K562 (cell line): Measurements from ENCODE around the gene OXSM. TPM values are rescaled to one million over a fixed set of nuclear protein-coding genes. Genes with fewer than 3 reads are reported as not detected.
A peak's percentile ranks its signal among the peaks of the same experiment; 100 is the strongest.

Experiments used
- ASH1L ChIP-seq: fragments of 450-650 bp; IDR thresholded peaks from 2 replicates; pipeline ENCODE4 v1.6.1; 2018; ENCODE audit warnings: borderline replicate concordance, mild to moderate bottlenecking, low read depth; ENCODE audit not compliant: partially characterized antibody
- MAFF ChIP-seq: IDR thresholded peaks from 2 replicates; pipeline ENCODE4 v1.6.1; 2012; ENCODE audit warnings: low read length, improper control_type of control experiment
- NELFE ChIP-seq: IDR thresholded peaks from 2 replicates; pipeline ENCODE4 v1.6.1; 2011; ENCODE audit warnings: mild to moderate bottlenecking; ENCODE audit not compliant: insufficient read depth, insufficient read length
- NFIC ChIP-seq: fragments of 450-650 bp; IDR thresholded peaks from 2 replicates; pipeline ENCODE4 v1.6.1; 2017; ENCODE audit warnings: mild to moderate bottlenecking, inconsistent platforms
- RCOR1 ChIP-seq, 2 experiments: IDR thresholded peaks; 2 replicates each; pipeline ENCODE4 v1.6.1; 2012; ENCODE audit warnings: low read depth in 2 of 2, low read length in 2 of 2, borderline replicate concordance in 1 of 2, improper control_type of control experiment in 1 of 2
- RERE ChIP-seq: sonication (generic); formaldehyde crosslinking; IDR thresholded peaks from 2 replicates; pipeline ENCODE4 v1.8.0; 2023; ENCODE audit warnings: missing genetic modification reagents, mild to moderate bottlenecking, borderline replicate concordance
- TRIM28 ChIP-seq: fragments of 450-650 bp; IDR thresholded peaks from 2 replicates; pipeline ENCODE4 v1.6.1; 2017
- ZNF79 ChIP-seq: fragments of 250-450 bp; sonication (Bioruptor Pico); IDR thresholded peaks from 2 replicates; pipeline ENCODE4 v1.4.0; 2020; ENCODE audit warnings: low read depth, mild to moderate bottlenecking, moderate library complexity
- polyA plus RNA-seq, 8 experiments: library from polyadenylated mRNA; depleted of rRNA in 4 of 8; stranded (reverse) in 5 of 8; unstranded in 3 of 8; fragments of >200 nt; fragmentation: Nextera tagmentation in 2 of 8; fragmentation: Illumina TruSeq in 1 of 8; extraction: Ambion mirVana in 2 of 8; extraction: Trizol in 1 of 8; gene quantifications; 2 replicates each; pipeline versions ENCODE4 v1.2.1 to v1.2.3, GENCODE V29; 2011 to 2014; ENCODE audit warnings: inconsistent platforms in 1 of 8, missing spikeins in 1 of 8
- total RNA-seq, 7 experiments: library from RNA; depleted of rRNA in 6 of 7; stranded (reverse); fragments of >200 nt in 6 of 7; fragmentation: Illumina TruSeq in 2 of 7; extraction: Trizol in 2 of 7; gene quantifications; 2 replicates each; pipeline versions ENCODE4 v1.2.1 to v1.2.3, GENCODE V29; 2011 to 2021; ENCODE audit warnings: low replicate concordance in 1 of 7
- TF ChIP-seq, protein P1 (sequence below): fragments of 450-650 bp; formaldehyde crosslinking; conservative IDR thresholded peaks from 2 replicates; pipeline ENCODE4 v1.4.0; 2022; ENCODE audit warnings: mild to moderate bottlenecking, missing genetic modification characterization
- TF ChIP-seq, protein P2 (sequence below): fragments of 250-450 bp; sonication (Bioruptor Pico); IDR thresholded peaks from 2 replicates; pipeline ENCODE4 v1.4.0; 2020; ENCODE audit warnings: mild to moderate bottlenecking, moderate library complexity

Gene OXSM
- total and polyA plus RNA-seq, 9 of the 15 experiments (the other 6 are each of a cell fraction or from before 2014, with no cell fraction given), result 24.0 to 107 (median 34.0) TPM

DNA sequence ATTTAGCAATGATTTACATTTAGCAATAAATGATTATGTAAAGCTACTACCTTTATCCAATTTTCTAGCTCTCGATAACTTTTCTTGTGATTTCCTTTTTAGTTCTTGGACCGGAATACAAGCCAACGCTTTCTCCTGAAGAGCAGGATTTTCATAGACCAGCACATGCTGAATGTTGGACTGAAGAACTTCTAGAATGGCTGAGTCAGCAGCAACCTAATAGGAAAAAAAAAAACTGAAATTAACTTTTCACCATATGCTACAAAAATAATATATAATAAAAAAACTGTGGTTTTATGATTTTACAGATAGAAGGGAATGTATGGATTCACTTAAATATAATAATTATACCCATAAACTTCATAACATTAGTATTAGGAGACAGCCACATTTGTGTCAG, 38.8 kb upstream of the OXSM start (continued):
- TF ChIP-seq ASH1L (no peak), MAFF (peak; percentile 75), RCOR1 (IDR thresholded peaks at IDR 0.05; ENCODE audit: borderline replicate concordance in 1 of 2, low read depth in 2 of 2, low read length in 2 of 2) (no peak), NFIC (no peak), NELFE (no peak), ZNF79 (no peak), TRIM28 (no peak), RERE (CRISPR knock-in tag) (no peak)
- TF ChIP-seq, protein P1, sequence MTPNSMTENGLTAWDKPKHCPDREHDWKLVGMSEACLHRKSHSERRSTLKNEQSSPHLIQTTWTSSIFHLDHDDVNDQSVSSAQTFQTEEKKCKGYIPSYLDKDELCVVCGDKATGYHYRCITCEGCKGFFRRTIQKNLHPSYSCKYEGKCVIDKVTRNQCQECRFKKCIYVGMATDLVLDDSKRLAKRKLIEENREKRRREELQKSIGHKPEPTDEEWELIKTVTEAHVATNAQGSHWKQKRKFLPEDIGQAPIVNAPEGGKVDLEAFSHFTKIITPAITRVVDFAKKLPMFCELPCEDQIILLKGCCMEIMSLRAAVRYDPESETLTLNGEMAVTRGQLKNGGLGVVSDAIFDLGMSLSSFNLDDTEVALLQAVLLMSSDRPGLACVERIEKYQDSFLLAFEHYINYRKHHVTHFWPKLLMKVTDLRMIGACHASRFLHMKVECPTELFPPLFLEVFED (CRISPR knock-in tag), result no peak
- TF ChIP-seq, protein P2, sequence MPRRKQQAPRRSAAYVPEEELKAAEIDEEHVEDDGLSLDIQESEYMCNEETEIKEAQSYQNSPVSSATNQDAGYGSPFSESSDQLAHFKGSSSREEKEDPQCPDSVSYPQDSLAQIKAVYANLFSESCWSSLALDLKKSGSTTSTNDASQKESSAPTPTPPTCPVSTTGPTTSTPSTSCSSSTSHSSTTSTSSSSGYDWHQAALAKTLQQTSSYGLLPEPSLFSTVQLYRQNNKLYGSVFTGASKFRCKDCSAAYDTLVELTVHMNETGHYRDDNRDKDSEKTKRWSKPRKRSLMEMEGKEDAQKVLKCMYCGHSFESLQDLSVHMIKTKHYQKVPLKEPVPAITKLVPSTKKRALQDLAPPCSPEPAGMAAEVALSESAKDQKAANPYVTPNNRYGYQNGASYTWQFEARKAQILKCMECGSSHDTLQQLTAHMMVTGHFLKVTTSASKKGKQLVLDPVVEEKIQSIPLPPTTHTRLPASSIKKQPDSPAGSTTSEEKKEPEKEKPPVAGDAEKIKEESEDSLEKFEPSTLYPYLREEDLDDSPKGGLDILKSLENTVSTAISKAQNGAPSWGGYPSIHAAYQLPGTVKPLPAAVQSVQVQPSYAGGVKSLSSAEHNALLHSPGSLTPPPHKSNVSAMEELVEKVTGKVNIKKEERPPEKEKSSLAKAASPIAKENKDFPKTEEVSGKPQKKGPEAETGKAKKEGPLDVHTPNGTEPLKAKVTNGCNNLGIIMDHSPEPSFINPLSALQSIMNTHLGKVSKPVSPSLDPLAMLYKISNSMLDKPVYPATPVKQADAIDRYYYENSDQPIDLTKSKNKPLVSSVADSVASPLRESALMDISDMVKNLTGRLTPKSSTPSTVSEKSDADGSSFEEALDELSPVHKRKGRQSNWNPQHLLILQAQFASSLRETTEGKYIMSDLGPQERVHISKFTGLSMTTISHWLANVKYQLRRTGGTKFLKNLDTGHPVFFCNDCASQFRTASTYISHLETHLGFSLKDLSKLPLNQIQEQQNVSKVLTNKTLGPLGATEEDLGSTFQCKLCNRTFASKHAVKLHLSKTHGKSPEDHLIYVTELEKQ, result no peak
